GM23248 (cell line): ENCODE results near the gene RIPOR3. TPM values are rescaled to one million over a fixed set of nuclear protein-coding genes. Genes with fewer than 3 reads are reported as not detected.

Source experiments
- DNase-seq: peaks from one replicate; pipeline ENCODE4 v3.0.0-alpha.2; 2015
- H2AFZ ChIP-seq: fragments of 200-600 bp; sonication (generic); 2 replicates; pipeline ENCODE4 v1.6.1; 2016; ENCODE audit warnings: antibody characterized with exemption
- H3F3A ChIP-seq: fragments of 200-600 bp; sonication (generic); 2 replicates; pipeline ENCODE4 v1.6.1; 2016; ENCODE audit warnings: mild to moderate bottlenecking, antibody characterized with exemption, mixed run types; ENCODE audit not compliant: insufficient read depth
- H3K27ac ChIP-seq: fragments of 200-600 bp; sonication (generic); 2 replicates; pipeline ENCODE4 v1.5.1; 2016; ENCODE audit warnings: mild to moderate bottlenecking
- H3K27me3 ChIP-seq: fragments of 200-600 bp; sonication (generic); replicated peaks from 2 replicates; pipeline ENCODE4 v1.6.1; 2016; ENCODE audit warnings: mild to moderate bottlenecking; ENCODE audit not compliant: insufficient read depth
- H3K36me3 ChIP-seq: fragments of 200-600 bp; sonication (generic); 2 replicates; pipeline ENCODE4 v1.6.1; 2016; ENCODE audit warnings: low read depth, mild to moderate bottlenecking
- H3K4me1 ChIP-seq: fragments of 200-600 bp; sonication (generic); 2 replicates; pipeline ENCODE4 v1.6.1; 2016; ENCODE audit warnings: mild to moderate bottlenecking; ENCODE audit not compliant: insufficient read depth
- H3K4me2 ChIP-seq: fragments of 200-600 bp; sonication (generic); one replicate; pipeline ENCODE4 v1.6.1; 2016; ENCODE audit warnings: mild to moderate bottlenecking; ENCODE audit not compliant: unreplicated experiment
- H3K4me3 ChIP-seq: fragments of 200-600 bp; sonication (generic); 2 replicates; pipeline ENCODE4 v1.5.1; 2016; ENCODE audit warnings: mild to moderate bottlenecking
- H3K79me2 ChIP-seq: fragments of 200-600 bp; sonication (generic); 2 replicates; pipeline ENCODE4 v1.6.1; 2016; ENCODE audit warnings: mild to moderate bottlenecking; ENCODE audit not compliant: insufficient read depth
- H3K9ac ChIP-seq: fragments of 200-600 bp; sonication (generic); 2 replicates; pipeline ENCODE4 v1.6.1; 2016; ENCODE audit warnings: mild to moderate bottlenecking
- H3K9me2 ChIP-seq: fragments of 200-600 bp; sonication (generic); 2 replicates; pipeline ENCODE4 v1.6.1; 2016; ENCODE audit warnings: mixed run types, mild to moderate bottlenecking, moderate library complexity; ENCODE audit not compliant: insufficient read depth
- H3K9me3 ChIP-seq: fragments of 200-600 bp; sonication (generic); one replicate; pipeline ENCODE4 v1.6.1; 2017; ENCODE audit warnings: low read depth
- H4K20me1 ChIP-seq: fragments of 200-600 bp; sonication (generic); 2 replicates; pipeline ENCODE4 v1.6.0; 2016; ENCODE audit not compliant: insufficient read depth
- EZH2 ChIP-seq: fragments of 200-600 bp; sonication (generic); IDR thresholded peaks from 2 replicates; pipeline ENCODE4 v1.6.1; 2018; ENCODE audit warnings: antibody characterized with exemption, mild to moderate bottlenecking; ENCODE audit not compliant: insufficient read depth, poor library complexity, severe bottlenecking
- EZH2phosphoT487 ChIP-seq: fragments of 200-600 bp; sonication (generic); IDR thresholded peaks from 2 replicates; pipeline ENCODE4 v1.6.1; 2018; ENCODE audit warnings: antibody characterized with exemption, moderate library complexity, mild to moderate bottlenecking, low read depth; ENCODE audit not compliant: insufficient read depth
- WGBS, 2 experiments: methylation state at CpG; one replicate each; pipeline ENCODE4 v1.1.6; 2015 to 2017; ENCODE audit warnings: low lambda C conversion rate in 2 of 2, low coverage in 1 of 2; ENCODE audit errors: missing lambda C conversion rate in 2 of 2; 5-methylcytosine and 5-hydroxymethylcytosine counted together
- in situ Hi-C: fragments of 300-500 bp; cut with MboI; formaldehyde crosslinking; loops from 2 replicates; pipeline ENCODE4 v1.15.0; 2020
- polyA plus RNA-seq: library from polyadenylated mRNA; unstranded; fragments of >200 nt; fragmentation: Nextera tagmentation; extraction: Ambion mirVana; gene quantifications from 2 replicates; pipeline ENCODE4 v1.2.1, GENCODE V29; 2016
- total RNA-seq: library from RNA; depleted of rRNA; stranded (reverse); fragments of >200 nt; shearing (Covaris generic); gene quantifications from 2 replicates; pipeline ENCODE4 v1.2.3, GENCODE V29; 2014

Gene RIPOR3
- total and polyA plus RNA-seq, 2 experiments from 2014 or later = 0.49 TPM; not detected in 1

DNA sequence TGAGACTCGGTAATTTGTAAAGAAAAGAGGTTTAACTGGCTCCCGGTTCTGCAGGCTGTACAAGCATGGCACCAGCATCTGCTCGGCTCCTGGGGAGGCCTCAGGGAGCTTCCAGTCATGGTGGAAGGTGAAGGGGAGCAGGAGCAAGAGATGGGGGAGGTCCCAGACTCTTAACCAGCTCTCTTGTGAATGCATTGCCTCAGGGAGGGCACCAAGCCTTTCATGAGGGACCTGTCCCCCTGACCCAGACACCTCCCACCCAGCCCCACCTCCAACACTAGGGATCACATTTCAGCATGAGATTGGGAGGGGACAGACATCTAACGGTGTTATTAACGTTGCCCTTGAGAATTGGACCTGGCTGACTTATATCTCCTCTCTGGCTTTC, 112.6 kb downstream of the RIPOR3 start:
- peaks cover 33% of the 10 kb centered on the region for H3K36me3 ChIP-seq
- in situ Hi-C loops = loop anchor here (5.0 to 10.0 kb wide), 2 partner anchors 94 to 391 kb away; no protein-coding TSS in a partner anchor
- no peaks in the 10 kb centered on the region for H3K4me1 ChIP-seq
- no peak overlapping the region for H3K9ac ChIP-seq
- WGBS, 2 experiments = 80 to 84% methylated on average over 5 of the region's 5 CpGs
- H3K9me3 ChIP-seq = no peaks in the 10 kb centered on the region
- H3K27me3 ChIP-seq = no peaks in the 10 kb centered on the region
- TF ChIP-seq EZH2phosphoT487 (no peak), EZH2 (no peak)
- H4K20me1 ChIP-seq = no peaks in the 10 kb centered on the region
- H3F3A ChIP-seq = peaks cover 5% of the 10 kb centered on the region
- peaks cover 66% of the 10 kb centered on the region for H3K79me2 ChIP-seq
- H2AFZ ChIP-seq = no peak overlapping the region
- DNase-seq = no peak
- H3K4me3 ChIP-seq = no peak overlapping the region
- no peak overlapping the region for H3K4me2 ChIP-seq
- no peaks in the 10 kb centered on the region for H3K9me2 ChIP-seq
- H3K27ac ChIP-seq = no peak overlapping the region

DNA sequence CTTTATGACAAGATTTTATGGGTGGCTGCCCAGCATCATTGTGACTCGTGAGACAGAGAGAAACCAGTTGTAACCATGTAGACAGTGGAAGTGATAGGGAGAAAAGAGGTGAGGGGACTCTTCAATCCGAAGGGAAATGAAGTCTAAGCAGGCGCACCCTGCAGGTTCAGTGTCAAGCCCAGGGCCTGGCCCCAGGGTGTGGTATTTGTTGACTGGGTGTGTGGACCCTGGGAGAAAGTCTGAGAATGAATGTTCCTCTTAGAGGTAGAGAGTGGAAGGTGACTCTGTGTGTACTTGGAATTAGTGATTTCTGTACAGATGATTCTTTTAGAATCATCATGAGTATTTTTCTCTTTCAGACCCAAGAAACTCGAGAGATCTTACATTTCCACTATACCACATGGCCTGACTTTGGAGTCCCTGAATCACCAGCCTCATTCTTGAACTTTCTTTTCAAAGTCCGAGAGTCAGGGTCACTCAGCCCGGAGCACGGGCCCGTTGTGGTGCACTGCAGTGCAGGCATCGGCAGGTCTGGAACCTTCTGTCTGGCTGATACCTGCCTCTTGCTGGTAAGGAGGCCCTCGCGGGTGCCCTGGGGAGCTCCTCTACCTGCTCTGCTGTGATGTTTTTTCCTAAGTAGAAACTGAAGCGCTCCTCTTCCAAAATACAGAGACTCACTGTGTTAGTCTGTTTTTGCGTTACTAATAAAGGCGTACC, 113.1 kb downstream of the RIPOR3 start:
- in situ Hi-C loops = loop anchor here (5.0 to 10.0 kb wide), 2 partner anchors 93 to 391 kb away; no protein-coding TSS in a partner anchor
- no peak for DNase-seq
- H3K9me2 ChIP-seq = no peaks in the 10 kb centered on the region
- no peak overlapping the region for H2AFZ ChIP-seq
- H3K9me3 ChIP-seq = no peaks in the 10 kb centered on the region
- TF ChIP-seq EZH2phosphoT487 (no peak), EZH2 (no peak)
- peaks cover 11% of the 10 kb centered on the region for H3F3A ChIP-seq
- H3K9ac ChIP-seq = no peak overlapping the region
- no peak overlapping the region for H3K27ac ChIP-seq
- peaks cover 2% of the 10 kb centered on the region; the same call in 1 of the 2 replicates for H4K20me1 ChIP-seq
- H3K4me3 ChIP-seq = no peak overlapping the region
- no peak overlapping the region for H3K4me2 ChIP-seq
- peaks cover 64% of the 10 kb centered on the region for H3K79me2 ChIP-seq
- no peaks in the 10 kb centered on the region for H3K27me3 ChIP-seq
- WGBS, 2 experiments = 80 to 84% methylated on average over 14 of the region's 14 CpGs
- H3K36me3 ChIP-seq = peaks cover 29% of the 10 kb centered on the region
- peaks cover 4% of the 10 kb centered on the region for H3K4me1 ChIP-seq

DNA sequence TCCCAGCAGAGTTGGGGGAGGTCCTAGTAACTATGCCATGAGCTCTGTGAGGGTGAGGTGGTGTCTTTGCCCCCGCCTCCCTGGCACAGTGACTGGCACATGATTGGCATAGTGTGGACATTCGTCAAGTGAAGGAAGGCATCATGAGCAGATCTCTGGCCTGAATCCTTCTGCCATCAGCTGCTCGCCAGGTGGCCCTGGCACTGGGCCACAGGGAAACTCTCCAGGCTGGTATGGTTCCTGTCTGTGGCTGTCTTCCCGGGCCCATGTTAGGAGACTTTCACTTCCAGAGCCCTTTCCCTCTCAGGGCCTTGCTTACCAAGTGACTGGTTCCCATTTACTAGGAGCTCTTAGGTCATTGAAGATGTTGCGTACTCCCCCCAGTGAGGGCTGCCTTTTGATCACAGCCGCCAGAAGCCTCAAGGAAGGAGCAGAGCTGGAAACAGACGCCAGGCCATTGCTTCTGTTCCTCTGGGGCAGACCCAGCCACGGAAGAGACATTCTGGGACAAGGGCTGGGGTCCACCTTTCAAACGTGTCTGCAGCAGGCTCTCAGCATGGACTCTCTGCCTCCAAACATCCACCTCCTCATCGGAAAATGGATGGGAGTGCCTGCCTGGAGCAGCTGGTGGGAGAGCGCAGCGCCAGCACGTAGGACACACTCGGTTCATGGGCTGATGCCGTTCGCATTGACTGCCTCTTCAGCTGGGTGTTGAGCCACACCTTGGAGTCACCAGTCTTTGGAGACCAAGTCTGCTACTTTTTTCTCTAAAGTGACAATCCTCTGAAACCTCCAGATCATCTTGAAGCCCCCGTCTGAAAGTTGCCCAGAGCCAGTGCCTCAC, 113.9 kb downstream of the RIPOR3 start:
- Histone ChIP-seq H4K20me1 (peaks cover 3% of the 10 kb centered on the region; the same call in 1 of the 2 replicates), H3K79me2 (peaks cover 68% of the 10 kb centered on the region), H2AFZ (no peak overlapping the region), H3K36me3 (peaks cover 24% of the 10 kb centered on the region), H3K4me1 (peaks cover 12% of the 10 kb centered on the region), H3K9me3 (no peaks in the 10 kb centered on the region), H3K4me2 (no peak overlapping the region), H3K27ac (no peak overlapping the region), H3F3A (peaks cover 19% of the 10 kb centered on the region), H3K27me3 (no peaks in the 10 kb centered on the region), H3K9ac (no peak overlapping the region), H3K4me3 (no peak overlapping the region), H3K9me2 (no peaks in the 10 kb centered on the region)
- no peak for TF ChIP-seq EZH2
- TF ChIP-seq EZH2phosphoT487 = no peak
- in situ Hi-C loops = loop anchor here (5.0 to 10.0 kb wide), 2 partner anchors 93 to 390 kb away; no protein-coding TSS in a partner anchor
- 83 to 89% methylated on average over 16 to 17 of the region's 17 CpGs for WGBS, 2 experiments
- no peak for DNase-seq

DNA sequence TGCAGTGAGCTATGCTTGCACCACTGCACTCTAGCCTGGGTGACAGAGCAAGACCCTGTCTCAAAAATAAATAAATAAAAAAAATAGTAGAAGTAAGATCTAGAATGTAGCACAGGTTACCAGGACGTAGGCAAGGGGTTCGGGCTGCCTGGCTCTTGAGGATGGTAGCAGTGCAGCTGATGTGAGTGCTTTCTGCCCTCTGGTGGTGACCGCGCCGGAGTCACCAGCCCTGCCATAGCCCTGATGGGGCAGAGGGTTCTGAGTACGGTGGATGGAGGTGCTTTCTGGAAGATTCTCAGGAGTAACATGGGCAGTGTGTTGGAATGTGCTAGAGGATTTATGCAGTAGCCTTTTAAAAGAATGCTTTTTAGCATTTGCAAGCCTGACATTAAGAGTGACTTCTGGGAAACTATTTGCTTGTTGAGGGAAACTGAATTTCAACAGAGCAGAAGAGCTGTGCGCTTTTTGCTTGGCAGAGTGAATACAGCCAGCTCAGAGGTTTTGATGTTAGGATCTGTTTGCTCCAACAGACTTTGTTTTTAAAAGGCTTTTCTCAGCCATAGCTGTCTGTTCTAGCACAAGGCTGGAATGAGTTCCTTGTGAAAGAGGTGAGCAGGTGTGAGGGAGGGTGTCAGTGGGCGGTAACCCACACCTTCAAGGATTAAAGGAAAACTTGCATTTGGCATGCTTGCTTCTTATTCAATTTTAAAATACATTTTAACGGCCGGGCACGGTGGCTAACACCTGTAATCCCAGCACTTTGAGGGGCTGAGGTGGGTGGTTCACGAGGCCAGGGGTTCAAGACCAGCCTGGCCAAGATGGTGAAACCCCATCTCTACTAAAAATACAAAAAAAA, 115.2 kb downstream of the RIPOR3 start:
- 58% methylated on average over 12 of the region's 12 CpGs for WGBS, 2 experiments
- Histone ChIP-seq H3K9me3 (no peaks in the 10 kb centered on the region), H4K20me1 (peaks cover 3% of the 10 kb centered on the region; the same call in 1 of the 2 replicates), H3K27me3 (no peaks in the 10 kb centered on the region), H3K4me3 (no peak overlapping the region), H3K9me2 (no peaks in the 10 kb centered on the region), H3K27ac (no peak overlapping the region), H2AFZ (no peak overlapping the region), H3K4me1 (peaks cover 14% of the 10 kb centered on the region), H3K36me3 (peaks cover 19% of the 10 kb centered on the region), H3K9ac (no peak overlapping the region), H3F3A (peaks cover 25% of the 10 kb centered on the region), H3K79me2 (peaks cover 81% of the 10 kb centered on the region), H3K4me2 (no peak overlapping the region)
- peak; percentile 79 for DNase-seq
- in situ Hi-C loops = loop anchor here (5.0 to 10.0 kb wide), 2 partner anchors 91 to 389 kb away; no protein-coding TSS in a partner anchor
- no peak for TF ChIP-seq EZH2
- no peak for TF ChIP-seq EZH2phosphoT487
